ENCODE data around the gene WNT10A. TPM values are rescaled to one million over a fixed set of nuclear protein-coding genes. Genes with fewer than 3 reads are reported as not detected.
"Not testable (repeated sequence)": the region's sequence is repeated elsewhere in the genome, so short reads cannot be mapped to it uniquely, and the experiment has no call there.

The WNT10A gene
- total RNA-seq, 1 donor from 2014 or later, result 3.6 TPM

DNA sequence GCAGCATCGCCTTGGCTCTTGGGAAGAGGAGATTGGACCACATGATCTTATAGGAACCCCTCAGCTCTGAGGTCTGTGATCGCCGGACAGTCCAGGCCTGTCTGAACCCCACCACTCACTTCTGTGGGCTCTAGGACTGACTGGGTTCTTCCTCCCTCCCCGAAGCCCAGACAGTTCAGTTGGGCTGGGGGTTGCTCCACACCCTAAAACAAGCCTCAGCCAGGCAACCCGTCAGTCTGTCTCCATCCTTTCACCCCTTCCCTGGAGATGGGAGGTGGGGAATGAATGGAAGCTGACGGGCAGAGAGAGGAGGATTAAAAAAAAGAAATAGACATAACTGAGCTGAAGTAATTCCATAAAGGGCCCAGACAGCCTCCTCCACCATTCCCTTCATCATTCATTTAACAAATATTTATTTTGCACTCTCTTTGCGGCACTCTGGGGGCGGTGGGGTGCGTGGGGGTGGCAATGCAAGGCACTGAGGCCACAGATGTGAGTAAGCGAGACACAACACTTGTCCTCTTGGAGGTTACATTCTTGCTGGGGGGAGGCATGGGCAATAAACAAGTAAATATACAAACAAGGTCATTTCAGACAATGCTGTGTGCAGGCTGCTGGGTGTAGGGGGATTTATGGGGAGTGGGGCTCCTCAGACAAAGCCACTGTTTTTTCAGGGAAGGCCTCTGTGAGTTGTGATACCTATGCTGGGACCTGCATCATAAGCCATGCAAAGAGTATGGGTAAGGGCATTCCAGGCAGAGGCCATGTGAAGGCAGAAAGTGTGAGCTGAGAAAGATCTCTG, 12.9 kb downstream of the WNT10A start:
- DNase-seq (ENCODE audit: low spot score), result no peak

DNA sequence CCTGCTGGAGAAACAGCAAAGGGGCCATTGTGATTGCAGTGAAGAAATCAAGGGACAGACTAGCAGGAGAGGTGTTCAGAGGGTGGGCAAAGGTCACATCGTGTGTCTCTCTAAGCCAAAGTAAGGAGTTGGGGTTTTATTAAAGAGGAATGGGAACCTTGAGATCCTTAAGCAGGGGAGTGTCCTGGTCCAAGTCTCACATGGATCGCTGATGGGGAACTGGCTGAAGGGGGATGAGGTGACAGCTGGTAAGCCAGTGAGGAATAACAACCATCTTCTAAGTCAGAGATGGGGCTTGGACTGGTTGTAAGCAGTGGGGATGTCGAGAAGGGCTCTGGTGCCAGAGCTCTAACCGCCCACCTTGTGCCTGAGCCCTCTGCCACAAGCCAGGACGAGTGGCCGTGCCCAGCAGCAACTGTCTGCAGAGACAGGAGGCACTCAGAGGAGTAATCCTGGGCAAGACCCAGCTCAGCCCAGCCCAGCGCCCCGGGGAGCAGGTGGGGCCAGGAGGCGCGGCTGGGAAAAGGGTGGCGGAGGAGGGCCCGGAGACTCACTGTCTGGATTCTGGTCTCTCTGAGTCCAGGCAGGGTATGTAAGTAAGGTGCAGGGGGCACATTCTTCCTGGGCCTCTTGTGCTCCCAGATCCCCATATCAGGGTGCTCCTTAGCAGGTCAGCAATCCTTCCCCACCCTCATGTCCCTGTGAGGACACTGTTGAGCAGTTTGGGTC, 13.7 kb downstream of the WNT10A start:
- DNase-seq (ENCODE audit: low spot score), result peak; percentile 45

DNA sequence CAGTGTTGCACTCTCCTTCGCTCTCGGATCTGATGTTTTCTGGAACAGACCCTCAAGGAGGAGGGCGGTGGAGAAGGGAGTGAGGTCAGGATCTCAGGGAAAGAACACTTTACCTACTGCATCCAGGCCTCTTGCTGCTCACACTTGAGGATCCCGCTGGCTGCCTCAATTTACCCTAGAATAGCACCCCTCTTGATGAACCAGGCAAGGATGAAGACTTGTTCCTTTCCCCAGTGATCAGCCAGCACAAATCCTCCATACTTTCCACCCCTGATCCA, 14.2 kb downstream of the WNT10A start:
- no peak for DNase-seq (ENCODE audit: low spot score)

DNA sequence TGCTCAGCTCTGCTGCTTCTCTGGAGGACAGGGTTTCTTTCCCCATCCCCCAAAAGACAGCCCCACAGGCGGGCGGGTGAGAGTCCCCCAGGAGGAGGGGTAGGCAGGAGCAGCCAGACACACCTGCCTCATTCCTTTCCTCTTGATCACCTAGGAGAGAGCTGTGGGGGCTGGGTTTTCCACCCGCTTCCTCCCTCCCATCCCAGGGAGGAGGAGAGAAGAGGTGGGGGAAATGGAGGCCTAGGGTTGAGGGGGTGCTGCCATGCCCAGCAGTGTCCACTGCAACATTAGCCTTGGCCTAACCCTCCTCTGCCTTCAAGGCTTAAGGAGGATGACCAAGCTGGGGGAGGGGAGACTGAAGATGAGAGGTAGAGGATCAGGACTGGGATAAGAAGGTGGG, 14.7 kb downstream of the WNT10A start:
- peak; percentile 60 for DNase-seq (ENCODE audit: low spot score)

DNA sequence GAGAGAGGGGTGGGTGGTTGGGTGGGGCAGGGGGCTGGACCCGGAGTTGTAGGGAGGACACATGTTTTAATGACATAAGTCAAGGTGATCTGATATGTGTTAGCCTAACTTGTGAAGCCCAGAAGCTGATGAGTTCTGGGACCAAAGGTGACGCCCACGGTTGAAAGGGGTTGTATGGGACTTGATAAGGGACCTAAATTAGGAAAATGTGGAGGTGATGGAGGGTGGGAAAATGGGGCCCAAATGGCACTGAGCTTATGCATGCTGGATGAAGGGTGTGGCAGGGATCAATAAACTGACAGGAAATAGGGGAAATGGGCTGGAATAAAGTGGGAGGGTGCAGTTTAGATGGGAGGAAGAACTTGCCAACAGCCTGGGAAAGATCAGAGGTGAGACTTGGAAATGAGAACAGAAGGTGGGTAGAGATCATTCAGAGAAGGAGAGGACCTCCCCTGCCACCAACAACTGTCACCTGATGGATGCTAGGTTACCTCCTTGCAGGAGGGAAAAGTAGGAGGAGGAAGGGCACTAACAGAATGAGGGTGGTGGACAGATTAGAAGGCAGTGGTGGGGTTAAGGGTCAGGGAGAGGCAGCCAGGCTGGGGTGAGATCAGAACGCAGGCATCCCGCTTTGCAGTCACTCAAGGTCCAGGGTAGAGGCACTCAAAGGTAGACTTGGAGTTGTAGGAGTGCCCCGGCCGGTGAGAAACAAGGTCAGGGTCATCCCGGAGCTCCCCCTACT, 15.3 kb downstream of the WNT10A start:
- no peak for DNase-seq (ENCODE audit: low spot score)

DNA sequence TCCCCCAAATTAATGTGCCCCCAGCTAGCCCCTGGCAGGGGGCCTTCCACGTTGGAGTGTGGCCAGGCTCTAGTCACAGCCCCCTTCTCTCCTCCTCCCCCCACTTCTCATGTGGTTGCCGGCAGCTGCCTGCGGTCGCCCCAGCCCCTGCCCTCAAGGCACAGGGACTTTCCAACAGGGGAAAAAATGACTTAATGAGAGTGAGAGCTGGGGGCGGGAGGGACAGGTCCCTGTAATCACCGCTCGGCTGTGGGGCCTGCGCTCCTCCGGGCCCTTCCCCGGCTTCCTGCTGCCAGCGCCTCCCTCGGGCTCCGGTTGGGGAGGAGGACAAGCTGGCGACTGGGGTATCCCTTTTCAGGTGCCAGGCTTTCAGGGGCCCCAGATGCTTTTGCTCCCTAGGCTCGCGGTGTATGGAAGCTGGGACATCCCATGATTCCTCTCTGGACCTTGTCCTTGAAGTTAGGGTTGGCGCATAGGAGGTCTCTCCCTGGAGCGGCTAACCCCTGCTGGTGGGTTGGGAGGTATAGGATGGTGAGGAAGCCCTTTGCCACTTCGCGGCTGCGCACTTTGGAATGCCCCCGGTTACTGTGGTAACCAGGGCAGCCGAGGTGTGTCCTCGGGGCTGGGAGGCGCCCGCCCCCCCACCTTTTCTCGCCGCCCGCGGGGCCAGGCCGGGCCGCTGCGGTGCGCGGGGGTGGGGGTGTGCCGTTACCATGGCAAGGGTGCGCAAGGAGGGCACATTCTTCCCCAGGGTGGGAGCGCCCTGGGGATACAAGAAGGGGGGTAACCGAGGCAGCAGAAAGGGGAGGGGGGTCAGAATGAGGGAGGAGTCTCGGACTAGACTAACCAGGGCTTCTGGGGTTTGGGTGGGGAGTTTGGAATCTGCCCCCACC, 16.1 kb downstream of the WNT10A start:
- peak; percentile 59 for DNase-seq (ENCODE audit: low spot score)

DNA sequence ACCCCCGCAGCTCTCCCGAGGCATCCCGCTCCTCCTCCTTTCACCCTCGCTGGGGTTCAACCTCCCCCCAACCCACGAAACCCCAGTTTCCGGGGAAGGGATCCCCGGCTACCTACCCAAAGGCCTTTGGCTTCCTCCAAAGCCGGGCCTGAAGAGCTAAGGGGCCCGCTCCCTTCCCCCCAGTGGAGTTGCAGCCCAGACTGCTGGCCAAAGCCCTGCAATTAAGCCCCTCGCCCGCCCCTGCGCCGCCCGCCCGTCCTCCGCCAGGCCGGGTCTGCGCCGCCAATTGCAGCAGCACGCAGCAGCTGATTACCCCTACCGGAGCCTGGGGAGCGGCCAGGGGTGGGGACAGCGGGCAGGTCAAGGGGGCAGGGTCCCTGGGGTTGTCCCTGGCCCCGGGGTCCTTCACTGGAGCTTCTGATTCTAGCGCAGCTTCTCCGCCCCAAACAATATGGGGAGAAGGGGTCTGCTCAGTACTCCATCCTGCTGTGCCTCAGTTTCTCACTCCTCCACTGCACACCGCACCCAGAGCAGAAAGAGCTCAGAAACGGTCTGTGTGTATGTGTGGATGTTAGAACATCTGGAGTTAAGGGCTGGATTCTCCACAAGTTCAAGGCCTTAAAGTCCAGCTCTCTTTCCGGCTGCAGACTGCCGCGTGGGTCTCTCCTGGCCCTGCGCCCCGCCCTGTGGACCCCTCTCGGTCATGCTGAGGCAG, 16.9 kb downstream of the WNT10A start:
- DNase-seq (ENCODE audit: low spot score), result no peak

DNA sequence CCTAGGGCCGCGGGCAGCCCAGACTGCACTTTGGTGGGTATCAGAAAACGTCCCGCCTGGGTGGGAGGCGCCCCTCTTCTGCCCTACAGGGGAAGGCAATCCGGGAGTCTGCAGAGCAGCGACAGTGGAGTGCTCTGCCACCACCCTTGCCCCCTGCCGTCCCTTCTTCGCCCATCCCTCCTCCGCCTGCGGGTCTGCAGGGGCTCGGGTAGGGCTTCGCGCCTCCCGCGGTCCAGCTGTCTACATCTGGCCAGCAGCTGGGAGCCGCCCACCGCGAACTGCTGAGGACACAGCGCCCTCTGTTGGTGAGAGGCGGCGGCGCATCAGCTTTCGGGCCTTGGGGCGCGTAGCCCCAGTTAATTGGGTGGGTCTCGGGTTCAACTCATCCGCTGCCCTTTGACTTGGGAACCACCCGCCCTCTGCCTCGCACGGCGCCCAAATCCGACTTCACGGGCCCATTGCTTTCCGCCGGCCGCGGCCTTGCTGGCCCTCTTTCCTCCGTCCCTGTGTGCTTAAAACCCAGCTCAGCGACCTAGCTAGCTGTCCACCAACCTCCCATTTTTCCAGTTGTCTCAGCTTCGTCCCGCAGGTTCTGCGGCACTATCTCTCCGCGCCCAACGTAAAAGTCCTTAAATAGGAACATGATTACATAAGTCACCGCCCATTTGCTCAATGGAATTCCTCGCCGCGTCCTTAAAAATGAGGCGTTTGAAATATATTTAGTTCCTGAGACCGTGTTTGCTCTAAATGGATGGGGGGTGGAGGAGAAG, 17.6 kb downstream of the WNT10A start:
- peak; percentile 60 for DNase-seq (ENCODE audit: low spot score)

DNA sequence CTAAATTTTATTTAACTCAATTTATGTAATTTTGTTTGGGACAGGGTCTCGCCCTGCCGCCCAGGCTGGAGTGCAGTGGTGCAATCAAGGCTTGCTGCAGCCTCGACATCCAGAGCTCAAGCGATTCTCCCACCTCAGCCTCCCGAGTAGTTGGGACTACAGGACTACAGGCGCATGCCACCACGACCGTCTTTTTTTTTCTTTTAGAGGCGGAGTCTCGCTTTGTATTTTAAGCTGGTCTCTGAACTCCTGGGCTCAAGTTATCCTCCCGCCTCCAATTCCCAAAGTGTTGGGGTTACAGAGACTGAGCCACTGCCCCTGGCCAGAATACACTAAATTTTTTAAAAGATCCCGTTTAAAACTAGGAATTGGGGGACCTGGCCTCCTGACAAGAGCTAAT, 18.5 kb downstream of the WNT10A start:
- no peak for DNase-seq (ENCODE audit: low spot score)

DNA sequence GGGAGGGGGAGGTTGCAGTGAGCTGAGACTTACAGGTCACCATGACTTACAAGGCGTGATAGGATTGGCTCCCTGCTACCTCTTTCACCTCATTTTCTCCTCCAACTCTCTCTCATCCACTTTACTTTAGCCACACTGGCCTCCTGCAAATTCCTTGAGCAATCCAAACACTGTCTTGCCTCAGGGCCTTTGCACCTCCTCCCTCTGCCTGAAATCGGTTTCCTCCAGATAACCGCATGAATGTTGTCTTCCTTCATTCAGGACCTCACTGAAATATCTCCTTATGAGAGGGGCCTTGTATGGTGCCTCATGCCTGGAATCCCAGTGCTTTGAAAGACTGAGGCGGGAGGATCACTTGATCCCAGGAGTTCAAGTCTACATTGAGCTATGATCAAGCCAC, 21.8 kb downstream of the WNT10A start:
- DNase-seq (ENCODE audit: low spot score), result no peak

DNA sequence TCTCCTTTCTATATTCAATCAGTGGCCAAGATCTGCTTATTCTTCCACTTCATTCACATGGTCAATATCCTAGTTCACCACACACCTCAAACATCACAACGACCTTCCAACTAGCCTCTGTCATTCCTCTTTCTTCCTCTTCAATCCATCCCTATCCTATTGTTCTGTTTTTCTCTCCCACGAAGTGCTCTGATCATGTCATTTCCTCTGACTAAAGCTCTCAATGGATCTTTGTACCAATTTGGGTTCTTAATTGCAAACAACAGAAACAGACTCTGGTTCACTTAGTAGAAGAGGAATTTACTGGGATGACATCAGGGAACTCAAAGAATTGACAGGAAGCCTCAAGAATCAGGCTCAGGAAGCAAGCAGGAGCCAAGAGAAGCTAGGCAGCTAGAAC, 23.5 kb downstream of the WNT10A start:
- no peak for DNase-seq (ENCODE audit: low spot score)

DNA sequence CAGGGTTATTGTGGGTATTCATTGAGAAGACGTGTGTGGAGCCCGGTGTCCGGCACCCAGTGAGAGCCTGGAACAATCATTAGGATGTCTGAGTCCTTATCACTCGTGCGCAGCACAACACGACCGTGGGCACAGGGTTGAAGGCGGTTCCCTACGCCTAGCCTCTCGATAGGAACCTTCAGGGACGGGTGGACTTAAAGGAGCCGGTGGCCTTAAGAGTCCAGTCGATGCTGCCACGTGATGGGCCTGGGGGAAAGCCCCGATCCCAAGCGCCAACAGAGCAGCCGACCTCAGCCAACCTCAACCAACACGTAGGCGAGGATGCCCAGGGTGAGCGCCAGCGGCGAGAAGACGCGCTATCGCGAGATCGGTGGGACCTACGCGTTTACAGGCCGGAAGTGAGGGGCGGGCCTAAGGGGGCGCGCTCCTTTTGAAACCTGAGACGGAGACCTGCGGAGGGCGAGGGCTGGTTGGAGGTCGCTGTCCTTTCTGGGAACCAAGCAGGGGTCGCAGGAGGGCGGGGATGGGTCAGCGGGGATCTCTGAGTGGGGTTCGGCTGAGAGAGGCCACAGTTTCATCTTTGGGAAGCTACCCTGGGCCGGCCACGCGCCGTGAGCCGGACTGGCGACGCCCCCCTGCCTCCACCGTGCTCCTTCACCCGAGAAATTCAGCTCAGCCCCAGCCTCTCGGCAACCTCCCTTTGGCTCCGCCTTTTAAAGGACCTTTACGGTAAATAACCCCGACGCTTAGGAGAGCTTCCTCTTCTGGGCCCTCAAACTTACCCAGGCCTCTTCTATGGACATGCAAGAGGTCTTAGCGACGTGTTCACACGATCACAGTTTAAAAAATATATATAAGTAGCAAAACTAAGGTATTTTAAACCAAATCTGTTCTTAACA, 28.3 kb downstream of the WNT10A start:
- DNase-seq (ENCODE audit: low spot score), result peak; percentile 91

DNA sequence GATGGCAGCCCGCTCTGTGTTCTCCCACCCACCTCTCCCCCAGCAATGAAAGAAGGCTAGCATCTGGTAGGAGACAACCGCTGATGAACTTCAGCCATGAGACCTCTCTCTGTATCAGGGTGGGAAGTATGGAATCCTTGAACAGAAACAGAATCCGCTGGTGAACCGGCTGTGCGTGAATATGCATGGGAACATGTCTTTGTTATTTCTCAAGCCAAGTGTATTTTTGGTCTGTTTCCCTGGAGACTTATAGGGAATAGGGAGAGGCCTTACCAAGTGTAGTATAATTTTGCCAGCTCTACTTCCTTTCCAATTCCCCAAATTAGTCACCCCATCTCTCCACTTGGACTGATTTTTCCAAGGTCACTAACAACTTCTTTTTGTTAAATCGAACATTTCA, 30.1 kb downstream of the WNT10A start:
- DNase-seq (ENCODE audit: low spot score), result no peak

DNA sequence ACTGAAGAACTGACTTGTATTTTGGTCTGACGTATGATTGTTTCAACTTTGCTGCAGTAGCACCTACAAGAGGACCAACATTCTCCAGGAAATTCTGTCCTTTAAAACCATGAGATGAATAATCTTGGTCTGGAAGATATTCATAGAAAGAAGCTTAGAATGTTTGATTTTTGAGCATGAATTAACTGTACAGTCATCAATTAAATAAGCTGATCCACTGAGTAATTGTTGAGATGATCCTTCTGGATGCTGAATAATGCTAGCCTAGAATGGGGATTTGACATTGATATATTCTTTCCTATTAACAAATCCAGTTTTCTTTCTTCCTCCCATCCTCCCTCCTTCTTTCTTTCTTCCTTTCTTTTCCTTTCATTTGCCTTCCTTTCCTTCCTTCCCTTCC, 39.9 kb downstream of the WNT10A start:
- DNase-seq (ENCODE audit: low spot score), result no peak

DNA sequence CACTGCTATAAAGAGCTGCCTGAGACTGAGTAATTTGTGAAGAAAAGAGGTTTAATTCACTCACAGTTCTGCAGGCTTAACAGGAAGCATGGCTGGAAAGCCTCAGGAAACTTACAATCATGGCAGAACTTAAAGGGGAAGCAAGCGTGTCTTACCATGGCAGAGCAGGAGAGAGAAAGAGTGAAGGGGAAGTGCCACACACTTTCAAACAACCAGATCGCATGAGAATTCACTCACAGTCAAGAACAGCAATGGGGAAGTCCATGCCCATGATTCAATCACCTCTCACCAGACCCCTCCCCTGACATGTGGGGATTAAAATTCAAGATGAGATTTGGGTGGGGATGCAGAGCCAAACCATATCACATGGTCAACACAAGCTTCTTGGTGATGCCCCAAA, 44.1 kb downstream of the WNT10A start:
- no peak for DNase-seq (ENCODE audit: low spot score)

DNA sequence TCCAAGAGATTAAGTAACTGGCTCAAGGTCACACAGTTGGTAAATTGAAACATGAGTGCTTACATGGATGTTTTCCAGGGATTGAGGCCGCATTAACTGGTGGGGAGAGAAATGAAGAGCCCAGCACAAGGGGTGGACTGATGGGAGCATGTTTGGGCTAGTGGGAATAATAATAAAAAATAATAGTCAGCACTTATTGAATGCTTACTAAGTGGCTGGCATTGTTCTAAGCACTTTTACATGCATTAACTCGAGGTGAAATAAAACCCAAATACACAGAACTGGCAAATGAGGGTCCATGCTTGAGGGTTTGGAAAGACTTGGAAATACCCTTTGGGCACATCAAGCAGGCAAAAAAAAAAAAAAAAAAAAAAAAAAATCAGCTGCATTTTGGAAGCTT, 44.8 kb downstream of the WNT10A start:
- no peak for DNase-seq (ENCODE audit: low spot score)

DNA sequence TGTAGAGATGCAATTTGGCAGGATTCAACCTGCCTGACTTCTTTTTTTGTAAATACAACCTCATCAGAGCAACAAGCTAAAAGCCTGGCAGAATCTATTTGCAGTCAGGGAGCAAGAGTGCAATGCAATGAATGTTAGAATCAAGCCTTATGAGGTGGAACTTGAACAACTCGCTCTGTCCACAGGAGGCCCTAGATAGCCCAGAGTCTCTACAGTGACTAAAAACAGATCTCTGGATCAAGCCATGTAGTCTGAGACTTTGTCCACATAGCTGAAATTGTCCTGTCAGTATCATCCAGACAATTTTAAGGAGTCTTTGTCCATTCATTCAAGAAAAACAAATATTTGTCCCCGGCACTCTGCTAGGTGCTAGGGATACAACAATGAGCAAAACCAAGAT, 46.8 kb downstream of the WNT10A start:
- DNase-seq (ENCODE audit: low spot score), result peak; percentile 20

DNA sequence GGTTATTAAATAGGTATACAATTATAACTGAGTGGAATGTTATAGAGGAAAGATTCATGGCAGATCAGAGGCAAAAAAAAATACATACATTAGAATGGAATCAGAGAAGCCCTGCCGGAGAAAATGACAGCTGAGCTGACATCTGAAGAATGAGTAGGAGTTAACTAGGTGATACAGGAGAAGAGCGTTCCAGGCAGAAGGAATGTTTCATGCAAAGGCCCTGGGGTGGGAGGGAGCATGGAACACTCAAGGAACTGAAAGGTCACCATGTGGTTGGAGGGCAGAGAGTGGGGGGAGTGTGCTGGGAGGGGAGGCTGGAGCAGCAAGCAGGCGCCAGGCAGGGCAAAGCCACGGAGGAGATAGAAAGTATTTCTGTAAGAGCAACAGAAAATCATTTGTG, 47.2 kb downstream of the WNT10A start:
- no peak for DNase-seq (ENCODE audit: low spot score)

DNA sequence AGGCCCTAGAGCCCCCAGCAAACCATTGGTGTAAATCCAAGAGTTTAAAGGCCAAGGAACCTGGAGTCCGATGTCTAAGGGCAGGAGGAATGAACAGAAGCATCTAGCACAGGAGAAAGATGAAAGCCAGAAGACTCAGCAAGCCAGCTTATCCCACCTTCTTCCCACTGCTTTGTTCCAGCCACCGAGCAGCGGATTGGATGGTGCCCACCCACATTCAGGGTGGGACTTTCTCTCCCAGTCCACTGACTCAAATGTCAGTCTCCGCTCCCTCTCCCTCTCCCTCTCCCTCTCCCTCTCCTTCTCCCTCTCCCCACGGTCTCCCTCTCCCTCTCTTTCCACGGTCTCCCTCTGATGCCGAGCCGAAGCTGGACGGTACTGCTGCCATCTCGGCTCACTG, 49.8 kb downstream of the WNT10A start:
- not testable (repeated sequence) for DNase-seq (ENCODE audit: low spot score)

Measured in umbilical cord (tissue), 2 donors.